Lung (tissue), 12 donors: ENCODE measurements around the gene TLE4. TPM values are rescaled to one million over a fixed set of nuclear protein-coding genes. Genes with fewer than 3 reads are reported as not detected.

Experiments
- ATAC-seq: fragments of 200-7000 bp; cut with Tn5 transposase; one replicate; pipeline ENCODE4 v1.9.1; 2020; ENCODE audit warnings: moderate number of reproducible peaks; ENCODE audit not compliant: insufficient read depth, low FRiP score
- DNase-seq, 3 donors: peaks; one replicate each; pipeline ENCODE4 v3.0.0-alpha.2; 2013 to 2017
- H3K27ac ChIP-seq, 2 donors: one replicate each; pipeline ENCODE4 v1.5.1; 2013; ENCODE audit warnings: mild to moderate bottlenecking in 2 of 2, moderate library complexity in 2 of 2, control low read depth in 1 of 2, inconsistent platforms in 1 of 2, low read depth in 1 of 2, low read length in 1 of 2
- H3K27me3 ChIP-seq, 3 donors: one replicate each; pipeline ENCODE4 v1.5.1; 2013; ENCODE audit warnings: low read length in 2 of 3; ENCODE audit not compliant: control insufficient read depth in 3 of 3, insufficient read depth in 3 of 3
- H3K36me3 ChIP-seq, 4 donors: one replicate each; pipeline ENCODE4 v1.5.1; 2013; ENCODE audit warnings: low read length in 4 of 4, mild to moderate bottlenecking in 1 of 4, moderate library complexity in 1 of 4; ENCODE audit not compliant: control insufficient read depth in 4 of 4, insufficient read depth in 4 of 4
- H3K4me1 ChIP-seq, 5 donors: one replicate each; pipeline ENCODE4 v1.5.1; 2013; ENCODE audit warnings: low read length in 5 of 5, mild to moderate bottlenecking in 2 of 5, moderate library complexity in 1 of 5; ENCODE audit not compliant: control insufficient read depth in 5 of 5, insufficient read depth in 5 of 5
- H3K4me3 ChIP-seq: one replicate; pipeline ENCODE4 v1.5.1; 2013; ENCODE audit warnings: mild to moderate bottlenecking, control low read depth, moderate library complexity
- H3K9ac ChIP-seq, 2 donors: one replicate each; pipeline ENCODE4 v1.5.1; 2013; ENCODE audit warnings: low read length in 2 of 2, control low read depth in 1 of 2; ENCODE audit not compliant: insufficient read depth in 1 of 2
- H3K9me3 ChIP-seq, 4 donors: one replicate each; pipeline ENCODE4 v1.5.1; 2013; ENCODE audit warnings: low read length in 3 of 4, mild to moderate bottlenecking in 1 of 4, moderate library complexity in 1 of 4; ENCODE audit not compliant: control insufficient read depth in 4 of 4, insufficient read depth in 3 of 4
- CTCF ChIP-seq: IDR thresholded peaks from 2 replicates; pipeline ENCODE4 v1.5.1; 2012; ENCODE audit warnings: mild to moderate bottlenecking; ENCODE audit errors: control extremely low read depth, extremely low read depth
- WGBS, 2 donors: extraction: QIAGEN DNeasy Blood & Tissue Kit; methylation state at CpG; one replicate each; pipeline ENCODE4 v1.1.7; 2013; 5-methylcytosine and 5-hydroxymethylcytosine counted together
- polyA plus RNA-seq, 2 donors: library from polyadenylated mRNA; stranded (reverse); fragments of 200-250 nt; gene quantifications; one replicate each; pipeline ENCODE4 v1.2.1, GENCODE V29; 2013
- total RNA-seq, 2 donors: library from RNA; depleted of rRNA in 1 of 2; stranded (reverse); fragments of >200 nt in 1 of 2; gene quantifications; one replicate each; pipeline ENCODE4 v1.2.1, GENCODE V29; 2014 to 2021
- donor health status: control.
- donor health status: control.
- donor health status: Bipolar disorder and iron deficiency.
- donor health status: healthy.
- donor health status: DM: yes; HTN: yes; CAD: no.

TLE4 gene
- total and polyA plus RNA-seq, 4 donors, result 6.1 to 44.1 (median 26.3) TPM

- DNase-seq (no peak), ATAC-seq (no peak)
- Histone ChIP-seq H3K4me3 (no peak overlapping the region), H3K27me3 (no peaks in the 10 kb centered on the region), H3K4me1 (peaks cover 0 to 3% (median 0%) of the 10 kb centered on the region in 5 donors), H3K9ac (no peak overlapping the region), H3K36me3 (no peaks in the 10 kb centered on the region), H3K9me3 (peaks cover 0 to 1% (median 0%) of the 10 kb centered on the region in 4 donors), H3K27ac (no peak overlapping the region)
- no peak for TF ChIP-seq CTCF
- WGBS, 2 donors, result 86 to 87% methylated on average over 1 of the region's 1 CpG
These were observed 45.6 kb upstream of the TLE4 start for GRCh38 chr9:79526149-79526672.

- no peak for TF ChIP-seq CTCF
- Histone ChIP-seq H3K9me3 (peaks cover 0 to 6% (median 0%) of the 10 kb centered on the region in 4 donors), H3K4me1 (no peaks in the 10 kb centered on the region), H3K36me3 (no peaks in the 10 kb centered on the region), H3K9ac (no peak overlapping the region), H3K27me3 (no peaks in the 10 kb centered on the region), H3K27ac (no peak overlapping the region), H3K4me3 (no peak overlapping the region)
- WGBS, 2 donors, result 96 to 97% methylated on average over 1 of the region's 1 CpG
- ATAC-seq (no peak), DNase-seq (no peak)
These were observed 36.2 kb upstream of the TLE4 start for GRCh38 chr9:79535534-79535933.

- Histone ChIP-seq H3K4me1 (no peaks in the 10 kb centered on the region), H3K27ac (no peak overlapping the region), H3K9me3 (peaks cover 0 to 6% (median 0%) of the 10 kb centered on the region in 4 donors), H3K27me3 (no peaks in the 10 kb centered on the region), H3K36me3 (no peaks in the 10 kb centered on the region), H3K4me3 (no peak overlapping the region), H3K9ac (no peak overlapping the region)
- WGBS, 2 donors, result 96 to 97% methylated on average over 2 of the region's 2 CpGs
- ATAC-seq (no peak), DNase-seq (no peak)
- no peak for TF ChIP-seq CTCF
These were observed 33.9 kb upstream of the TLE4 start for GRCh38 chr9:79537838-79538237.
